Pancreas (tissue), 10 donors: ENCODE results near the gene TRAK1. TPM values are rescaled to one million over a fixed set of nuclear protein-coding genes. Genes with fewer than 3 reads are reported as not detected.

ENCODE experiments used
- ATAC-seq, 4 donors: fragments of 200-7000 bp; cut with Tn5 transposase; one replicate each; pipeline versions ENCODE4 v1.8.0 to v1.9.1; 2020; ENCODE audit warnings: mild to moderate bottlenecking in 4 of 4, moderate library complexity in 4 of 4
- DNase-seq, 6 donors: peaks; one replicate each; pipeline ENCODE4 v3.0.0-alpha.2; 2020
- FAIRE-seq: peaks from 2 replicates; lab custom pipeline; 2012; peaks lifted over from hg19 to GRCh38; lab: Jason Lieb, UNC
- H3K27ac ChIP-seq, 4 donors: fragments of 200-600 bp; sonication (generic); 1 replicate in 3 of 4; 2 replicates in 1 of 4; pipeline versions ENCODE4 v1.5.0 to v1.8.0; 2020
- H3K27me3 ChIP-seq, 4 donors: fragments of 200-600 bp; one replicate each; pipeline ENCODE4 v1.8.0; 2021
- H3K36me3 ChIP-seq, 3 donors: fragments of 200-600 bp; sonication (generic) in 1 of 3; one replicate each; pipeline versions ENCODE4 v1.5.0 to v1.8.0; 2020 to 2021
- H3K4me1 ChIP-seq, 3 donors: fragments of 200-600 bp; one replicate each; pipeline ENCODE4 v1.8.0; 2021
- H3K4me3 ChIP-seq, 4 donors: fragments of 200-600 bp; sonication (generic) in 2 of 4; one replicate each; pipeline versions ENCODE4 v1.5.0 to v1.8.0; 2020 to 2021
- H3K9me3 ChIP-seq, 4 donors: fragments of 200-600 bp; one replicate each; pipeline ENCODE4 v1.8.0; 2021
- CTCF ChIP-seq, 4 donors: fragments of 200-600 bp; sonication (generic) in 3 of 4; IDR thresholded peaks; one replicate each; pipeline versions ENCODE4 v1.5.0 to v1.8.0; 2021; ENCODE audit warnings: antibody characterized with exemption in 4 of 4
- WGBS, 2 donors: extraction: QIAGEN DNeasy Blood & Tissue Kit; methylation state at CpG; one replicate each; pipeline ENCODE4 v1.1.7; 2013; 5-methylcytosine and 5-hydroxymethylcytosine counted together
- intact Hi-C, 3 donors: fragments of 100-400 bp; cut with DNase I; formaldehyde crosslinking; loops; one replicate each; pipeline versions ENCODE4 v1.11.1 to v1.14.2; 2022
- polyA plus RNA-seq, 2 donors: library from polyadenylated mRNA; stranded (reverse); fragments of 200-250 nt; gene quantifications; one replicate each; pipeline ENCODE4 v1.2.3, GENCODE V29; 2013
- total RNA-seq, 6 donors: library from RNA; stranded (reverse); fragmentation: NEBNext Ultra II Directional in 4 of 6; extraction: Animal tissue kit (Norgen Biotek cat#: 25700) in 4 of 6; gene quantifications; one replicate each; pipeline versions ENCODE4 v1.2.1 to v1.2.4, GENCODE V29; 2021 to 2023
- donor health status: healthy with polysubstance abuse.
- donor health status: DM: no; HTN: no; CAD: no; lungs with moderate emphysema.
- donor health status: DM: no; HTN: no; CAD: no.
- donor health status: control.
- donor health status: control.
- donor health status: Bipolar disorder and iron deficiency.
- donor health status: DM: yes; HTN: yes; CAD: no.
- donor health status: DM: no; HTN: no; CAD: no.
- donor health status: DM: no; HTN: no; CAD: no.
- donor health status: DM: yes; HTN: yes; CAD: no.

The TRAK1 gene
- total and polyA plus RNA-seq, 8 donors: 9.3 to 24.3 (median 11.7) TPM

- DNase-seq: no peak
These were observed 174.2 kb downstream of the TRAK1 start for GRCh38 chr3:42265059-42265991.

GRCh38 chr3:42266085-42266484 lies 174.9 kb downstream of the TRAK1 start, which contains the start of gene CCK:
TSS of gene CCK (minus strand) at chr3:42266185. CDS start at chr3:42263630, 2,555 bp downstream.
- no peak for ATAC-seq
- H3K4me3 ChIP-seq: no peak within 1 kb of the TSS

More at GRCh38 chr3:42265059-42265991, 174.2 kb downstream of the TRAK1 start:
- intact Hi-C loops: no loop called here
- no peak for TF ChIP-seq CTCF (IDR thresholded peaks at IDR 0.05)
- Histone ChIP-seq H3K27ac (no peak overlapping the region), H3K36me3 (no peaks in the 10 kb centered on the region), H3K4me3 (no peak overlapping the region), H3K9me3 (no peaks in the 10 kb centered on the region), H3K27me3 (peaks cover 0 to 33% (median 10%) of the 10 kb centered on the region in 4 donors), H3K4me1 (no peaks in the 10 kb centered on the region)
- ATAC-seq (no peak), FAIRE-seq (no peak)
- whole genome bisulfite sequencing, 2 donors: 11 to 13% methylated on average over 60 of the region's 60 CpGs

GRCh38 chr3:42267878-42268277 lies 176.7 kb downstream of the TRAK1 start:
- TF ChIP-seq CTCF (IDR thresholded peaks at IDR 0.05): no peak
- Histone ChIP-seq H3K9me3 (no peaks in the 10 kb centered on the region), H3K36me3 (no peaks in the 10 kb centered on the region), H3K27me3 (peaks cover 0 to 27% (median 10%) of the 10 kb centered on the region in 4 donors), H3K27ac (no peak overlapping the region), H3K4me3 (no peak overlapping the region), H3K4me1 (no peaks in the 10 kb centered on the region)
- ATAC-seq: no peak
- 76 to 79% methylated on average over 6 of the region's 6 CpGs for WGBS, 2 donors
- intact Hi-C loops: no loop called here
- DNase-seq: no peak
- no peak for FAIRE-seq

More at GRCh38 chr3:42266085-42266484, 174.9 kb downstream of the TRAK1 start, which contains the start of gene CCK:
- Histone ChIP-seq H3K27ac (no peak within 1 kb of the TSS), H3K9me3 (no peaks in the 10 kb centered on the region), H3K27me3 (peaks cover 0 to 33% (median 10%) of the 10 kb centered on the region in 4 donors), H3K4me1 (no peaks in the 10 kb centered on the region), H3K36me3 (no peaks in the 10 kb centered on the region)
- FAIRE-seq (no peak), DNase-seq (no peak)
- 34 to 40% methylated on average over 16 of the region's 16 CpGs for WGBS, 2 donors
- no peak for TF ChIP-seq CTCF (IDR thresholded peaks at IDR 0.05)
- intact Hi-C loops: no loop called here

- no peak for FAIRE-seq
- TF ChIP-seq CTCF (IDR thresholded peaks at IDR 0.05): no peak
- Histone ChIP-seq H3K9me3 (no peaks in the 10 kb centered on the region), H3K4me3 (no peak overlapping the region), H3K36me3 (no peaks in the 10 kb centered on the region), H3K27ac (no peak overlapping the region), H3K27me3 (peaks cover 0 to 9% (median 4%) of the 10 kb centered on the region in 4 donors), H3K4me1 (no peaks in the 10 kb centered on the region)
- WGBS, 2 donors: 70 to 79% methylated on average over 7 of the region's 7 CpGs
- ATAC-seq: no peak
- intact Hi-C loops: no loop called here
- DNase-seq: no peak
These were observed 178.5 kb downstream of the TRAK1 start for GRCh38 chr3:42269647-42270046.
